Erythroblast (primary cell): Measurements from ENCODE around the gene CEP104.

Experiments used
- GATA1 ChIP-seq: IDR thresholded peaks from 2 replicates; pipeline ENCODE4 v1.6.1; 2011; ENCODE audit warnings: low read depth, mild to moderate bottlenecking, control low read depth, low read length, moderate library complexity
- POLR2A ChIP-seq: IDR thresholded peaks from 2 replicates; pipeline ENCODE4 v1.6.1; 2011; ENCODE audit warnings: mild to moderate bottlenecking, low read length

DNA sequence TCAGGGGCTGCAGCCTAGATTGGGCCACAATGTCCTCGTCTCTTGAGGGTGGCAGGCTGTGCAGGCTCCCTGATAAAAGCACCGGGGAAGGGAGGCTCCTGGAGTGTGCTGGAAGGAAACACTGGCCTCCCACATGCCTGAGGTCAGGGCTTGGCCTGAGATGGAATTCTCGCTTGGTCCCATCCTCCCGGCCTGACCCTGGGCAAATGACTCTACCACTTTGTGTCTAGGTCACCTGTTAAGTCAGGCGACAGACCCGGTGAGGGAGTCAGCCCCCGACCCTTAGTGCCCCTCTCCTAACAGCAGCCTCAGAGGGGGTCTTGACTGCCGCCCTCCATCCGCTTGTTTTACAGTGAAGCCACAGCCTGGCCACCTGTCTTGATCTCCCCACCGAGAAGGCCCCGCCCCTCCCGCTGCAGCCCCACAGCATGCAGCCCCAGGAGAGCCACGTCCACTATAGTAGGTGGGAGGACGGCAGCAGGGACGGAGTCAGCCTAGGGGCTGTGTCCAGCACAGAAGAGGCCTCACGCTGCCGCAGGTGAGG lies 82.0 kb downstream of the CEP104 start:
- TF ChIP-seq POLR2A: no peak
- peak; percentile 69 for TF ChIP-seq GATA1
